Naive thymus-derived CD4-positive, alpha-beta T cell (primary cell): ENCODE data around the gene IRF2. TPM values are rescaled to one million over a fixed set of nuclear protein-coding genes. Genes with fewer than 3 reads are reported as not detected.

Experiments
- ATAC-seq: fragments of 150-1000 bp; cut with Tn5 transposase; 2 replicates; pipeline ENCODE4 v1.10.0; 2021; ENCODE audit warnings: mild to moderate bottlenecking, moderate library complexity
- CTCF ChIA-PET: fragments of 350-600 bp; sonication (Branson Sonifier 250); formaldehyde crosslinking; loops from one replicate; lab custom pipeline; 2021; ENCODE audit warnings: antibody characterized with exemption; lab: Charles Lee
- POLR2A ChIA-PET: fragments of 350-600 bp; sonication (Branson Sonifier 250); formaldehyde crosslinking; loops from one replicate; lab custom pipeline; 2021; ENCODE audit warnings: antibody characterized with exemption, inconsistent platforms; lab: Charles Lee
- DNase-seq, 9 donors: peaks; one replicate each; pipeline versions ENCODE4 v3.0.0 to v3.0.0-alpha.2; 2020 to 2022; ENCODE audit warnings: mixed read lengths in 1 of 9
- H3K27ac ChIP-seq: one replicate; pipeline ENCODE4 v1.7.0; 2013; ENCODE audit warnings: mild to moderate bottlenecking, low read depth, low read length, moderate library complexity
- H3K27me3 ChIP-seq, 2 donors: one replicate each; pipeline ENCODE4 v1.7.0; 2013; ENCODE audit warnings: low read length in 2 of 2, mild to moderate bottlenecking in 2 of 2, moderate library complexity in 2 of 2; ENCODE audit not compliant: control insufficient read depth in 2 of 2, insufficient read depth in 2 of 2
- H3K36me3 ChIP-seq, 3 experiments: 1 replicate in 2 of 3; 2 replicates in 1 of 3; pipeline ENCODE4 v1.7.0; 2013; ENCODE audit warnings: low read length in 3 of 3, mild to moderate bottlenecking in 3 of 3, moderate library complexity in 1 of 3; ENCODE audit not compliant: insufficient read depth in 3 of 3, control insufficient read depth in 2 of 3
- H3K4me1 ChIP-seq, 2 donors: one replicate each; pipeline ENCODE4 v1.7.0; 2013; ENCODE audit warnings: low read length in 2 of 2, mild to moderate bottlenecking in 2 of 2, moderate library complexity in 1 of 2; ENCODE audit not compliant: control insufficient read depth in 2 of 2, insufficient read depth in 2 of 2
- H3K4me3 ChIP-seq: 2 replicates; pipeline ENCODE4 v1.7.0; 2013; ENCODE audit warnings: mild to moderate bottlenecking, low read length
- H3K9me3 ChIP-seq, 3 experiments: 1 replicate in 2 of 3; 2 replicates in 1 of 3; pipeline ENCODE4 v1.7.0; 2013; ENCODE audit warnings: low read length in 3 of 3; ENCODE audit not compliant: control insufficient read depth in 2 of 3
- H3K27ac Mint-ChIP-seq, 9 donors: one replicate each; pipeline ENCODE4 v1.8.0; 2020 to 2022; ENCODE audit warnings: mixed read lengths in 9 of 9, mild to moderate bottlenecking in 8 of 9, moderate library complexity in 5 of 9, inconsistent platforms in 2 of 9
- H3K27me3 Mint-ChIP-seq, 5 donors: one replicate each; pipeline ENCODE4 v1.8.0; 2021 to 2022; ENCODE audit warnings: mixed read lengths in 5 of 5, mild to moderate bottlenecking in 1 of 5
- H3K36me3 Mint-ChIP-seq, 5 donors: one replicate each; pipeline ENCODE4 v1.8.0; 2020 to 2022; ENCODE audit warnings: mixed read lengths in 5 of 5, mild to moderate bottlenecking in 3 of 5, inconsistent platforms in 1 of 5
- H3K4me1 Mint-ChIP-seq, 7 donors: one replicate each; pipeline ENCODE4 v1.8.0; 2020 to 2022; ENCODE audit warnings: mixed read lengths in 7 of 7, mild to moderate bottlenecking in 3 of 7, inconsistent platforms in 1 of 7
- H3K4me3 Mint-ChIP-seq, 10 donors: one replicate each; pipeline ENCODE4 v1.8.0; 2020 to 2022; ENCODE audit warnings: mild to moderate bottlenecking in 10 of 10, mixed read lengths in 10 of 10, moderate library complexity in 6 of 10, inconsistent platforms in 2 of 10
- H3K9me3 Mint-ChIP-seq, 11 donors: one replicate each; pipeline ENCODE4 v1.8.0; 2020 to 2022; ENCODE audit warnings: mixed read lengths in 11 of 11, mild to moderate bottlenecking in 4 of 11, inconsistent platforms in 1 of 11, moderate library complexity in 1 of 11
- intact Hi-C, 2 donors: fragments of 100-400 bp; cut with micrococcal nuclease; formaldehyde crosslinking; loops; one replicate each; pipeline ENCODE4 v1.15.1; 2023
- polyA plus RNA-seq, 2 donors: library from polyadenylated mRNA; unstranded; fragments of 300-500 nt; fragmentation: Illumina TruSeq; gene quantifications; one replicate each; pipeline ENCODE4 v1.2.3, GENCODE V29; 2021
- total RNA-seq, 6 experiments: library from RNA in 5 of 6; stranded (reverse) in 5 of 6; gene quantifications; 1 replicate in 5 of 6; 2 replicates in 1 of 6; pipeline ENCODE4 v1.2.3 and lab custom pipeline; 2021 to 2026

Gene IRF2
- total and polyA plus RNA-seq, 7 experiments from 2014 or later: 31.2 to 87.0 (median 77.5) TPM

- no peaks in the 10 kb centered on the region for H3K9me3 ChIP-seq
- no peaks in the 10 kb centered on the region for H3K27me3 ChIP-seq
- Mint-ChIP-seq H3K9me3 (peaks cover 0 to 12% (median 4%) of the 10 kb centered on the region in 11 donors), H3K36me3 (peaks cover 0 to 16% (median 0%) of the 10 kb centered on the region in 5 donors), H3K4me3 (no peak overlapping the region), H3K27me3 (no peaks in the 10 kb centered on the region), H3K4me1 (peaks cover 9 to 41% (median 24%) of the 10 kb centered on the region in 7 donors), H3K27ac (no peak overlapping the region)
- H3K4me3 ChIP-seq: no peak overlapping the region
- H3K4me1 ChIP-seq: no peaks in the 10 kb centered on the region
- POLR2A ChIA-PET: no interaction called here
- intact Hi-C loops: no loop called here
- no peaks in the 10 kb centered on the region for H3K36me3 ChIP-seq
- ATAC-seq (peak; percentile 66), DNase-seq (no peak)
- CTCF ChIA-PET: no interaction called here
- no peak overlapping the region for H3K27ac ChIP-seq
Measured at GRCh38 chr4:184510401-184510800, 36.1 kb upstream of the IRF2 start.

GRCh38 chr4:184506527-184507121, 32.3 kb upstream of the IRF2 start:
- ATAC-seq: peak; percentile 77

GRCh38 chr4:184504385-184504784, 30.0 kb upstream of the IRF2 start:
- ATAC-seq: no peak

More at GRCh38 chr4:184506527-184507121, 32.3 kb upstream of the IRF2 start:
- ChIA-PET POLR2A (interaction anchor here (0.6 to 1.7 kb wide), 3 partner anchors 28 to 31 kb away, joined by 3 to 7 read pairs (median 3); no protein-coding TSS in a partner anchor), CTCF (interaction anchor here (0.7 kb wide), 1 partner anchor 28 kb away, joined by 3 read pairs; no protein-coding TSS in a partner anchor)
- H3K36me3 ChIP-seq: no peaks in the 10 kb centered on the region
- DNase-seq: peak in 7 of 9 donors; percentile 7 to 41 (median 23)
- no peaks in the 10 kb centered on the region for H3K9me3 ChIP-seq
- no peak overlapping the region for H3K27ac ChIP-seq
- peaks cover 13 to 20% of the 10 kb centered on the region in 2 donors for H3K4me1 ChIP-seq
- Mint-ChIP-seq H3K27me3 (no peaks in the 10 kb centered on the region), H3K4me3 (peak overlapping the region in 6 of 10 donors; percentile 4 to 65 (median 42)), H3K36me3 (peaks cover 0 to 13% (median 3%) of the 10 kb centered on the region in 5 donors), H3K9me3 (peaks cover 0 to 12% (median 4%) of the 10 kb centered on the region in 11 donors), H3K27ac (peak overlapping the region in 7 of 9 donors; percentile 20 to 89 (median 39)), H3K4me1 (peaks cover 14 to 38% (median 35%) of the 10 kb centered on the region in 7 donors)
- intact Hi-C loops: loop anchor here in 1 of 2 donors (1.0 to 2.0 kb wide), 2 partner anchors 28 to 31 kb away; no protein-coding TSS in a partner anchor
- H3K27me3 ChIP-seq: no peaks in the 10 kb centered on the region
- no peak overlapping the region for H3K4me3 ChIP-seq

GRCh38 chr4:184503869-184504300, 29.5 kb upstream of the IRF2 start:
- Histone ChIP-seq H3K4me1 (peaks cover 13 to 20% of the 10 kb centered on the region in 2 donors), H3K36me3 (no peaks in the 10 kb centered on the region), H3K27me3 (no peaks in the 10 kb centered on the region), H3K27ac (no peak overlapping the region), H3K4me3 (peak overlapping the region; percentile 41), H3K9me3 (no peaks in the 10 kb centered on the region)
- CTCF ChIA-PET: interaction anchor here (0.7 to 1.6 kb wide), 3 partner anchors 8 to 31 kb away, joined by 3 to 6 read pairs (median 3); no protein-coding TSS in a partner anchor
- intact Hi-C loops: loop anchor here (1.0 to 2.0 kb wide), 4 partner anchors 9 to 31 kb away; partner anchors contain the start of gene IRF2 (in 1 of the 2)
- Mint-ChIP-seq H3K27me3 (no peaks in the 10 kb centered on the region), H3K36me3 (peaks cover 0 to 3% (median 0%) of the 10 kb centered on the region in 5 donors), H3K4me3 (peak overlapping the region; percentile 36 to 84 (median 74)), H3K27ac (peak overlapping the region; percentile 56 to 78 (median 65)), H3K4me1 (peaks cover 14 to 40% (median 31%) of the 10 kb centered on the region in 7 donors), H3K9me3 (peaks cover 0 to 2% (median 0%) of the 10 kb centered on the region in 11 donors)
- DNase-seq: peak in 6 of 9 donors; percentile 19 to 46 (median 34)
- ATAC-seq: peak; percentile 76
- POLR2A ChIA-PET: interaction anchor here (0.6 to 3.0 kb wide), 8 partner anchors 9 to 238 kb away, joined by 3 to 16 read pairs (median 6); partner anchors contain the start of gene IRF2

More at GRCh38 chr4:184504385-184504784, 30.0 kb upstream of the IRF2 start:
- intact Hi-C loops: loop anchor here (1.0 to 2.0 kb wide), 4 partner anchors 9 to 30 kb away; partner anchors contain the start of gene IRF2 (in 1 of the 2)
- CTCF ChIA-PET: interaction anchor here (1.0 to 1.6 kb wide), 2 partner anchors 17 to 31 kb away, joined by 3 to 6 read pairs; no protein-coding TSS in a partner anchor
- H3K4me1 Mint-ChIP-seq: peaks cover 14 to 40% (median 31%) of the 10 kb centered on the region in 7 donors
- H3K4me3 ChIP-seq: no peak overlapping the region
- H3K9me3 Mint-ChIP-seq: peaks cover 0 to 2% (median 0%) of the 10 kb centered on the region in 11 donors
- H3K36me3 Mint-ChIP-seq: peaks cover 0 to 3% (median 0%) of the 10 kb centered on the region in 5 donors
- H3K4me3 Mint-ChIP-seq: peak overlapping the region in 8 of 10 donors; percentile 72 to 84 (median 76)
- H3K27me3 ChIP-seq: no peaks in the 10 kb centered on the region
- peak overlapping the region in 6 of 9 donors; percentile 56 to 78 (median 72) for H3K27ac Mint-ChIP-seq
- H3K9me3 ChIP-seq: no peaks in the 10 kb centered on the region
- peaks cover 13 to 20% of the 10 kb centered on the region in 2 donors for H3K4me1 ChIP-seq
- POLR2A ChIA-PET: interaction anchor here (0.6 to 3.0 kb wide), 10 partner anchors 8 to 239 kb away, joined by 3 to 16 read pairs (median 4); partner anchors contain the start of gene IRF2
- no peak overlapping the region for H3K27ac ChIP-seq
- DNase-seq: no peak
- no peaks in the 10 kb centered on the region for H3K36me3 ChIP-seq
- H3K27me3 Mint-ChIP-seq: no peaks in the 10 kb centered on the region

GRCh38 chr4:184500748-184501589, 26.6 kb upstream of the IRF2 start:
- Histone ChIP-seq H3K4me3 (no peak overlapping the region), H3K36me3 (no peaks in the 10 kb centered on the region), H3K9me3 (no peaks in the 10 kb centered on the region), H3K4me1 (peaks cover 13 to 20% of the 10 kb centered on the region in 2 donors), H3K27me3 (no peaks in the 10 kb centered on the region), H3K27ac (no peak overlapping the region)
- ATAC-seq (no peak), DNase-seq (no peak)
- H3K27ac Mint-ChIP-seq: peak overlapping the region in 1 of 9 donors; percentile 50
- ChIA-PET POLR2A (no interaction called here), CTCF (interaction anchor here (1.0 kb wide), 1 partner anchor 237 kb away, joined by 3 read pairs; no protein-coding TSS in a partner anchor)
- intact Hi-C loops: no loop called here
- no peak overlapping the region for H3K4me3 Mint-ChIP-seq
- H3K27me3 Mint-ChIP-seq: no peaks in the 10 kb centered on the region
- H3K4me1 Mint-ChIP-seq: peaks cover 11 to 30% (median 24%) of the 10 kb centered on the region in 7 donors
- H3K9me3 Mint-ChIP-seq: peaks cover 0 to 4% (median 0%) of the 10 kb centered on the region in 11 donors
- H3K36me3 Mint-ChIP-seq: peaks cover 0 to 3% (median 0%) of the 10 kb centered on the region in 5 donors

GRCh38 chr4:184499996-184500395, 25.6 kb upstream of the IRF2 start:
- ChIA-PET POLR2A (no interaction called here), CTCF (no interaction called here)
- Histone ChIP-seq H3K27me3 (no peaks in the 10 kb centered on the region), H3K36me3 (no peaks in the 10 kb centered on the region), H3K4me1 (peaks cover 13 to 19% of the 10 kb centered on the region in 2 donors), H3K9me3 (no peaks in the 10 kb centered on the region), H3K27ac (no peak overlapping the region), H3K4me3 (no peak overlapping the region)
- intact Hi-C loops: no loop called here
- H3K27ac Mint-ChIP-seq: no peak overlapping the region
- no peak for DNase-seq
- ATAC-seq: no peak
- H3K27me3 Mint-ChIP-seq: no peaks in the 10 kb centered on the region
- peaks cover 0 to 4% (median 0%) of the 10 kb centered on the region in 11 donors for H3K9me3 Mint-ChIP-seq
- H3K4me1 Mint-ChIP-seq: peaks cover 11 to 27% (median 22%) of the 10 kb centered on the region in 7 donors
- peaks cover 0 to 3% (median 0%) of the 10 kb centered on the region in 5 donors for H3K36me3 Mint-ChIP-seq
- H3K4me3 Mint-ChIP-seq: no peak overlapping the region
